ENCODE data around the gene UTP11.

The UTP11 gene

DNA sequence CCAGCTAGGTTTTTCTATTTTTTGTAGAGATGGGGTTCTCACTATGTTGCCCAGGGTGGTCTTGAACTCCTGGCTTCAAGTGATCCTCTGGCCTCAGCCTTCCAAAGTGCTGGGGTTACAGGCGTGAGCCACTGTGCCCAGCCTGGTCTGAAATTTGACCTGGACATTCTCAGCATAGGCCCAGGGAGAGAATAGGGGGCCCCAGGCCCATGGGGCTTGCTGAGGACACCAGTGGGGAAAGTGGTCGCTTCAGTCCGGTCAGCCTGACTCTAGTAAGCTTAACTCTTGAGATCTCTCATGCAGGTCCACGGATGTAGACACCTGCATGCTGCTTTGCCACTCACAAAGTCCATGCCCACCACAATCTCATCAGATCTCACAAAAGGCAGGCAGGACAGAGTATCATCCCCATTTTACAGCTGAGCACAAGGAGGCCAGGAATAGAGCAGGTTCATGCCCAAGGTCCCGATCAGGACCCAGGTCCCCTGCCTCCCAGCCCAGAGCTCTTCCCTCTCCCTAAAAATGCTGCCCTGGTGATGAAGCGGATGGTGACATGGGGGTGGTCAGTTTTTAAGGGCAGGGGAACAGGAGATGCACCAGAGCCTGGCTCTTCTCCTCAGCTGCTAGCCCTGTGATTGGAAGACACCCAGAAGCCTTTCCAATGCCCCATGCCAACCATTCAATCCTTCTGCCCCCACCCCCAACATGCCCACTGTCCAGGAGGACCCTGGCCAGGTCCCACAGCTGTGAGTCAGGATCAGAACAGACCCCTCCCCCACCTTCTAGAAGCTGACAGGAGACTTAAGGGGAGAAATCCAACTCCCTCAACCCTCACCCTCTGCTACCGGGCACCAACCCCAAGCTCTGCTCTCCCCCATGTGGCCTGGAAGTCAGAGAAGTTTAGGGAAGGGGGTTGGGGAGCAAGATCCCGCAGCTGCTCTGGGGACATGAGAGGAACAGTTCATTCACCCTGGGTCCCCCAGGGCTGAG is 9.0 kb upstream of the UTP11 start:
- Histone ChIP-seq H3K27ac (ENCODE audit: low read depth in 2 of 2, low read length in 2 of 2) (peak overlapping the region; percentile 14 to 72), H3K27me3 (ENCODE audit: control insufficient read depth in 2 of 2, insufficient read depth in 2 of 2, low read length in 2 of 2) (peaks cover 4 to 14% of the 10 kb centered on the region in 2 donors), H3K4me3 (ENCODE audit: low read length in 2 of 2) (peak overlapping the region in 1 of 2 donors; percentile 75), H3K9ac (ENCODE audit: low read depth in 1 of 2, low read length in 2 of 2) (peak overlapping the region; percentile 70 to 72), H3K9me3 (ENCODE audit: control insufficient read depth in 2 of 2, low read length in 2 of 2) (no peaks in the 10 kb centered on the region), H3K36me3 (ENCODE audit: control insufficient read depth in 2 of 2, insufficient read depth in 2 of 2, low read length in 2 of 2) (peaks cover 0 to 3% of the 10 kb centered on the region in 2 donors), H3K4me1 (ENCODE audit: control insufficient read depth in 2 of 2, insufficient read depth in 2 of 2, low read length in 2 of 2) (peaks cover 27 to 31% of the 10 kb centered on the region in 2 donors)

- H3K9me3 ChIP-seq (ENCODE audit: control insufficient read depth in 2 of 2, low read length in 2 of 2), result no peaks in the 10 kb centered on the region
- peak overlapping the region; percentile 56 to 72 for H3K27ac ChIP-seq (ENCODE audit: low read depth in 2 of 2, low read length in 2 of 2)
- peaks cover 19 to 22% of the 10 kb centered on the region in 2 donors for H3K4me1 ChIP-seq (ENCODE audit: control insufficient read depth in 2 of 2, insufficient read depth in 2 of 2, low read length in 2 of 2)
- H3K27me3 ChIP-seq (ENCODE audit: control insufficient read depth in 2 of 2, insufficient read depth in 2 of 2, low read length in 2 of 2), result peaks cover 4 to 14% of the 10 kb centered on the region in 2 donors
- no peaks in the 10 kb centered on the region for H3K36me3 ChIP-seq (ENCODE audit: control insufficient read depth in 2 of 2, insufficient read depth in 2 of 2, low read length in 2 of 2)
- peak overlapping the region; percentile 65 to 75 for H3K4me3 ChIP-seq (ENCODE audit: low read length in 2 of 2)
- H3K9ac ChIP-seq (ENCODE audit: low read depth in 1 of 2, low read length in 2 of 2), result peak overlapping the region; percentile 70 to 72
Measured at GRCh38 chr1:38004284-38005108, 8.0 kb upstream of the UTP11 start.

GRCh38 chr1:38005195-38006007 is 7.1 kb upstream of the UTP11 start, which contains the start of gene FHL3:
TSS of gene FHL3 (minus strand) at chr1:38005514. CDS start at chr1:37999412, 6,102 bp downstream.
- Histone ChIP-seq H3K36me3 (ENCODE audit: control insufficient read depth in 2 of 2, insufficient read depth in 2 of 2, low read length in 2 of 2) (no peaks in the 10 kb centered on the region), H3K27me3 (ENCODE audit: control insufficient read depth in 2 of 2, insufficient read depth in 2 of 2, low read length in 2 of 2) (peaks cover 4 to 14% of the 10 kb centered on the region in 2 donors), H3K9me3 (ENCODE audit: control insufficient read depth in 2 of 2, low read length in 2 of 2) (no peaks in the 10 kb centered on the region), H3K9ac (ENCODE audit: low read depth in 1 of 2, low read length in 2 of 2) (peak within 1 kb of the TSS; percentile 70 to 72), H3K4me3 (ENCODE audit: low read length in 2 of 2) (peak within 1 kb of the TSS; percentile 65 to 75), H3K4me1 (ENCODE audit: control insufficient read depth in 2 of 2, insufficient read depth in 2 of 2, low read length in 2 of 2) (peaks cover 11 to 15% of the 10 kb centered on the region in 2 donors), H3K27ac (ENCODE audit: low read depth in 2 of 2, low read length in 2 of 2) (peak within 1 kb of the TSS; percentile 61 to 72)

DNA sequence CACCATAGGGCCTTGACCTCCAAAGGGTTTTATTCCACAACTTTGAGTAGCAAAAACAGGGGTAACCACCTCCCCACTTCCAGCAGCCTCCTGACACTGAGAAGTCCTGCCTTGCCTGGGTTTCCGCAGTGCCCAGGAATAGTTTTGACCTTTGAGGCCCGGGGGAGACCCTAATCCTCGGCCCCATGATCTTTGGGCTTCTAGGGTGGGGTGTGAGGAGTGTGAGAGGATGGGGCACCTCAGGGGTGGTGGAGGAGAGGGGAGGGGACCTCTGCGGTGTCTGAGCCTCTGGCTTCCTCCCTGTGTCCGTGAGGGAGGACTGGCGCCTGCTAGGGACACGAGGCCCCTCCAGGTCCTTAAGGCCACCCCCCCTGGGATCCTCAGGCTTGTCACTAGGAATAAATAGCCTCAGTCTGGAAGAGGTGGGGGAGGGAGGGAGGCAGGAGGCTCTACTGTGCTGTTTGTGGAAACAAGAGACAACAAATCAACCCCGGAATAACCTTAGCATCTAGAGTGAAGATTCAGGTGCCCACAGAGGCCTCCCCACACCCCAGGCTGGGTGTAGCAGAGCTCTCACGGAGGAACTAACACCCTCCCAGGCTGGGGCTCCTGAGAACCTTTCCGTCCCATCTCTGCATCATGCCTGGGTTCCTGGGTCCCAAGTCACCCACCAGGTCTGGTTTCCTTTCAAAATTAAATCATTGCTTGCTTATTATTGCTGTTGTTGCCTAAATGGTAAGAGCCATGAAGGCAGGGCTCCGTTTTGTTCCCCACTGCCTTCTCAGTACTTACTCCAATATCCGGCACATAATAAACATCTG is 6.3 kb upstream of the UTP11 start:
- H3K36me3 ChIP-seq (ENCODE audit: control insufficient read depth in 2 of 2, insufficient read depth in 2 of 2, low read length in 2 of 2), result no peaks in the 10 kb centered on the region
- peak overlapping the region in 1 of 2 donors; percentile 23 for H3K4me3 ChIP-seq (ENCODE audit: low read length in 2 of 2)
- peaks cover 10% of the 10 kb centered on the region in 2 donors for H3K4me1 ChIP-seq (ENCODE audit: control insufficient read depth in 2 of 2, insufficient read depth in 2 of 2, low read length in 2 of 2)
- H3K9me3 ChIP-seq (ENCODE audit: control insufficient read depth in 2 of 2, low read length in 2 of 2), result no peaks in the 10 kb centered on the region
- H3K27ac ChIP-seq (ENCODE audit: low read depth in 2 of 2, low read length in 2 of 2), result peak overlapping the region; percentile 61 to 64
- H3K27me3 ChIP-seq (ENCODE audit: control insufficient read depth in 2 of 2, insufficient read depth in 2 of 2, low read length in 2 of 2), result peaks cover 4 to 14% of the 10 kb centered on the region in 2 donors
- peak overlapping the region in 1 of 2 donors; percentile 19 for H3K9ac ChIP-seq (ENCODE audit: low read depth in 1 of 2, low read length in 2 of 2)

- peaks cover 15 to 20% of the 10 kb centered on the region in 2 donors for H3K4me1 ChIP-seq (ENCODE audit: control insufficient read depth in 2 of 2, insufficient read depth in 2 of 2, low read length in 2 of 2)
- peak overlapping the region; percentile 22 to 24 for H3K27ac ChIP-seq (ENCODE audit: low read depth in 2 of 2, low read length in 2 of 2)
- peaks cover 0 to 6% of the 10 kb centered on the region in 2 donors for H3K27me3 ChIP-seq (ENCODE audit: control insufficient read depth in 2 of 2, insufficient read depth in 2 of 2, low read length in 2 of 2)
- no peak overlapping the region for H3K4me3 ChIP-seq (ENCODE audit: low read length in 2 of 2)
- H3K36me3 ChIP-seq (ENCODE audit: control insufficient read depth in 2 of 2, insufficient read depth in 2 of 2, low read length in 2 of 2), result no peaks in the 10 kb centered on the region
- no peak overlapping the region for H3K9ac ChIP-seq (ENCODE audit: low read depth in 1 of 2, low read length in 2 of 2)
- H3K9me3 ChIP-seq (ENCODE audit: control insufficient read depth in 2 of 2, low read length in 2 of 2), result no peaks in the 10 kb centered on the region
Measured at GRCh38 chr1:38009088-38009840, 3.3 kb upstream of the UTP11 start.

DNA sequence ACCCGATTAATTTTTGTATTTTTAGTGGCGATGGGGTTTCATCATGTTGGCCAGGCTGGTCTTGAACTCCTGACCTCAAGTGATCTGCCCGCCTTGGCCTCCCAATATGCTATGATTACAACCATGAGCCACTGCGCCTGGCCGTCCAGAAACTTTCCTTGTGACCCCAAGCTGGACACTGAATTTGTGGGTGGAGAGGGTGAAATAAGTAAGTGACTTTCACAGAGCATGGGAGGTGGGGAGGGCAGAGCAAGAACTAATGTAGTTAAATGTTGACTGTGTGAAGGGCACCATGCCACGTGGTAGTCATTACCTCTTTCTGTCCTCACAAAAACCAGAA is 2.7 kb upstream of the UTP11 start:
- H3K36me3 ChIP-seq (ENCODE audit: control insufficient read depth in 2 of 2, insufficient read depth in 2 of 2, low read length in 2 of 2), result no peaks in the 10 kb centered on the region
- peaks cover 14 to 15% of the 10 kb centered on the region in 2 donors for H3K4me1 ChIP-seq (ENCODE audit: control insufficient read depth in 2 of 2, insufficient read depth in 2 of 2, low read length in 2 of 2)
- no peak overlapping the region for H3K27ac ChIP-seq (ENCODE audit: low read depth in 2 of 2, low read length in 2 of 2)
- H3K4me3 ChIP-seq (ENCODE audit: low read length in 2 of 2), result no peak overlapping the region
- H3K9ac ChIP-seq (ENCODE audit: low read depth in 1 of 2, low read length in 2 of 2), result no peak overlapping the region
- no peaks in the 10 kb centered on the region for H3K9me3 ChIP-seq (ENCODE audit: control insufficient read depth in 2 of 2, low read length in 2 of 2)
- H3K27me3 ChIP-seq (ENCODE audit: control insufficient read depth in 2 of 2, insufficient read depth in 2 of 2, low read length in 2 of 2), result peaks cover 0 to under 1% of the 10 kb centered on the region in 2 donors

DNA sequence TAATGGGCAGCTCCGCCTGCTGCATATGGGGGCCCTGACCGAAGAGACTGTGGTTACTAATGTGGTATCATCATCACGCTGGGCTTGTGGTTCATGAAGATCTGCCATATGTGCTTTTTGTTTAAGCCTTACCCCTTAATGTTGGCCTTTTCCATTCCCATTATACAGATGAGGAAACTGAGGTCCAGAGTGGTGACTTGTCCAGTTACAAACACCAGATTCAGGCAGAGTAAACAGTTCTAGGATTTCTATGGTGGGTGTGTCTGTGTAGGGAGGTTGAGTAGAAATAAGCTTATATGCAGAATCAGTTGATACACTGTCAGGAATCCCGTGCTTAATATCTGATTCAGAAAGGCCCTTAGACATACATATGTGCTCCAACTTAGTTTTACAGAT is 691 bp downstream of the UTP11 start:
- peaks cover 14 to 15% of the 10 kb centered on the region in 2 donors for H3K4me1 ChIP-seq (ENCODE audit: control insufficient read depth in 2 of 2, insufficient read depth in 2 of 2, low read length in 2 of 2)
- peak overlapping the region; percentile 90 to 93 for H3K27ac ChIP-seq (ENCODE audit: low read depth in 2 of 2, low read length in 2 of 2)
- H3K27me3 ChIP-seq (ENCODE audit: control insufficient read depth in 2 of 2, insufficient read depth in 2 of 2, low read length in 2 of 2), result no peaks in the 10 kb centered on the region
- H3K9me3 ChIP-seq (ENCODE audit: control insufficient read depth in 2 of 2, low read length in 2 of 2), result no peaks in the 10 kb centered on the region
- H3K9ac ChIP-seq (ENCODE audit: low read depth in 1 of 2, low read length in 2 of 2), result peak overlapping the region; percentile 88 to 94
- peaks cover 10 to 27% of the 10 kb centered on the region in 2 donors for H3K36me3 ChIP-seq (ENCODE audit: control insufficient read depth in 2 of 2, insufficient read depth in 2 of 2, low read length in 2 of 2)
- H3K4me3 ChIP-seq (ENCODE audit: low read length in 2 of 2), result peak overlapping the region; percentile 96 to 97

- Histone ChIP-seq H3K27me3 (ENCODE audit: control insufficient read depth in 2 of 2, insufficient read depth in 2 of 2, low read length in 2 of 2) (no peaks in the 10 kb centered on the region), H3K4me3 (ENCODE audit: low read length in 2 of 2) (no peak overlapping the region), H3K9me3 (ENCODE audit: control insufficient read depth in 2 of 2, low read length in 2 of 2) (no peaks in the 10 kb centered on the region), H3K36me3 (ENCODE audit: control insufficient read depth in 2 of 2, insufficient read depth in 2 of 2, low read length in 2 of 2) (peaks cover 15 to 35% of the 10 kb centered on the region in 2 donors), H3K9ac (ENCODE audit: low read depth in 1 of 2, low read length in 2 of 2) (peak overlapping the region in 1 of 2 donors; percentile 26), H3K4me1 (ENCODE audit: control insufficient read depth in 2 of 2, insufficient read depth in 2 of 2, low read length in 2 of 2) (peaks cover 14 to 15% of the 10 kb centered on the region in 2 donors), H3K27ac (ENCODE audit: low read depth in 2 of 2, low read length in 2 of 2) (no peak overlapping the region)
Measured at GRCh38 chr1:38014171-38014570, 1.6 kb downstream of the UTP11 start.

All from mucosa of rectum (tissue), 2 donors.